CD8-positive, alpha-beta memory T cell (primary cell): ENCODE data around the gene PLXNB3. TPM values are rescaled to one million over a fixed set of nuclear protein-coding genes. Genes with fewer than 3 reads are reported as not detected.
A peak's percentile ranks its signal among the peaks of the same experiment; 100 is the strongest.

Experiments used
- CTCF ChIA-PET: fragments of 350-600 bp; sonication (Branson Sonifier 250); formaldehyde crosslinking; loops from one replicate; lab custom pipeline; 2021; ENCODE audit warnings: antibody characterized with exemption; lab: Charles Lee
- POLR2A ChIA-PET: fragments of 350-600 bp; sonication (Branson Sonifier 250); formaldehyde crosslinking; loops from one replicate; lab custom pipeline; 2021; ENCODE audit warnings: antibody characterized with exemption; lab: Charles Lee
- DNase-seq, 5 donors: peaks; one replicate each; pipeline versions ENCODE4 v3.0.0 to v3.0.0-alpha.2; 2020 to 2022; ENCODE audit warnings: mixed read lengths in 1 of 5
- H3K27ac ChIP-seq: one replicate; pipeline ENCODE4 v1.7.0; 2013; ENCODE audit warnings: low read depth, mild to moderate bottlenecking, low read length, moderate library complexity
- H3K27me3 ChIP-seq: 2 replicates; pipeline ENCODE4 v1.7.0; 2013; ENCODE audit warnings: low read length, mild to moderate bottlenecking; ENCODE audit not compliant: insufficient read depth, poor library complexity, severe bottlenecking
- H3K36me3 ChIP-seq: 2 replicates; pipeline ENCODE4 v1.7.0; 2013; ENCODE audit warnings: mild to moderate bottlenecking, low read length, moderate library complexity; ENCODE audit not compliant: insufficient read depth
- H3K4me1 ChIP-seq: 2 replicates; pipeline ENCODE4 v1.7.0; 2013; ENCODE audit warnings: mild to moderate bottlenecking, low read length, moderate library complexity; ENCODE audit not compliant: insufficient read depth
- H3K4me3 ChIP-seq: 2 replicates; pipeline ENCODE4 v1.7.0; 2013; ENCODE audit warnings: mild to moderate bottlenecking, low read length
- H3K9me3 ChIP-seq: 2 replicates; pipeline ENCODE4 v1.7.0; 2013; ENCODE audit warnings: mild to moderate bottlenecking, low read length
- H3K27ac Mint-ChIP-seq, 8 donors: one replicate each; pipeline ENCODE4 v1.8.0; 2020 to 2021; ENCODE audit warnings: mixed read lengths in 8 of 8, mild to moderate bottlenecking in 6 of 8, inconsistent platforms in 3 of 8, moderate library complexity in 3 of 8
- H3K27me3 Mint-ChIP-seq, 2 donors: one replicate each; pipeline ENCODE4 v1.8.0; 2020 to 2021; ENCODE audit warnings: mixed read lengths in 2 of 2, mild to moderate bottlenecking in 1 of 2, moderate library complexity in 1 of 2
- H3K36me3 Mint-ChIP-seq, 3 donors: one replicate each; pipeline ENCODE4 v1.8.0; 2020 to 2021; ENCODE audit warnings: mixed read lengths in 3 of 3, inconsistent platforms in 1 of 3, mild to moderate bottlenecking in 1 of 3
- H3K4me1 Mint-ChIP-seq, 3 donors: one replicate each; pipeline ENCODE4 v1.8.0; 2020 to 2021; ENCODE audit warnings: mixed read lengths in 3 of 3, inconsistent platforms in 1 of 3, mild to moderate bottlenecking in 1 of 3
- H3K4me3 Mint-ChIP-seq, 7 donors: one replicate each; pipeline ENCODE4 v1.8.0; 2020 to 2021; ENCODE audit warnings: mixed read lengths in 7 of 7, mild to moderate bottlenecking in 6 of 7, moderate library complexity in 4 of 7, inconsistent platforms in 2 of 7
- H3K9me3 Mint-ChIP-seq, 5 donors: one replicate each; pipeline ENCODE4 v1.8.0; 2020 to 2022; ENCODE audit warnings: mixed read lengths in 5 of 5, mild to moderate bottlenecking in 3 of 5, moderate library complexity in 2 of 5, inconsistent platforms in 1 of 5
- polyA plus RNA-seq: library from polyadenylated mRNA; unstranded; fragments of 300-500 nt; fragmentation: Illumina TruSeq; gene quantifications from one replicate; pipeline ENCODE4 v1.2.3, GENCODE V29; 2021
- total RNA-seq, 2 experiments: library from RNA; stranded (reverse); gene quantifications; one replicate each; pipeline ENCODE4 v1.2.3, GENCODE V29; 2021

The PLXNB3 gene
- total and polyA plus RNA-seq, 3 experiments from 2014 or later, result 0.51 to 0.57 TPM; not detected in 1

GRCh38 chrX:153803211-153804099 lies 39.4 kb downstream of the PLXNB3 start:
- Mint-ChIP-seq H3K4me1 (no peaks in the 10 kb centered on the region), H3K9me3 (no peaks in the 10 kb centered on the region), H3K4me3 (no peak overlapping the region), H3K27me3 (peaks cover 0 to 7% of the 10 kb centered on the region in 2 donors), H3K36me3 (peaks cover 0 to 11% (median 0%) of the 10 kb centered on the region in 3 donors), H3K27ac (no peak overlapping the region)
- no peaks in the 10 kb centered on the region for H3K36me3 ChIP-seq
- H3K4me3 ChIP-seq, result no peak overlapping the region
- no peaks in the 10 kb centered on the region for H3K27me3 ChIP-seq
- no peaks in the 10 kb centered on the region for H3K4me1 ChIP-seq
- no peak for DNase-seq
- ChIA-PET POLR2A (no interaction called here), CTCF (no interaction called here)
- no peak overlapping the region for H3K27ac ChIP-seq
- no peaks in the 10 kb centered on the region for H3K9me3 ChIP-seq

GRCh38 chrX:153804100-153804595 lies 40.1 kb downstream of the PLXNB3 start:
- CTCF ChIA-PET, result no interaction called here
- POLR2A ChIA-PET, result no interaction called here
- H3K27me3 Mint-ChIP-seq, result peaks cover 0 to 5% of the 10 kb centered on the region in 2 donors
- Histone ChIP-seq H3K27ac (no peak overlapping the region), H3K4me3 (no peak overlapping the region), H3K36me3 (no peaks in the 10 kb centered on the region), H3K9me3 (no peaks in the 10 kb centered on the region), H3K4me1 (no peaks in the 10 kb centered on the region), H3K27me3 (no peaks in the 10 kb centered on the region)
- H3K36me3 Mint-ChIP-seq, result peaks cover 0 to 4% (median 0%) of the 10 kb centered on the region in 3 donors
- H3K4me3 Mint-ChIP-seq, result no peak overlapping the region
- DNase-seq, result no peak
- H3K4me1 Mint-ChIP-seq, result peaks cover 0 to 2% (median 0%) of the 10 kb centered on the region in 3 donors
- no peaks in the 10 kb centered on the region for H3K9me3 Mint-ChIP-seq
- no peak overlapping the region for H3K27ac Mint-ChIP-seq

- H3K4me1 ChIP-seq, result no peaks in the 10 kb centered on the region
- Mint-ChIP-seq H3K4me3 (no peak overlapping the region), H3K36me3 (peaks cover 0 to 1% (median 0%) of the 10 kb centered on the region in 3 donors), H3K27me3 (peaks cover 0 to 4% of the 10 kb centered on the region in 2 donors), H3K27ac (no peak overlapping the region), H3K9me3 (no peaks in the 10 kb centered on the region), H3K4me1 (peaks cover 0 to 2% (median 0%) of the 10 kb centered on the region in 3 donors)
- DNase-seq, result no peak
- no peaks in the 10 kb centered on the region for H3K27me3 ChIP-seq
- CTCF ChIA-PET, result no interaction called here
- no peaks in the 10 kb centered on the region for H3K9me3 ChIP-seq
- H3K27ac ChIP-seq, result no peak overlapping the region
- POLR2A ChIA-PET, result no interaction called here
- no peak overlapping the region for H3K4me3 ChIP-seq
- H3K36me3 ChIP-seq, result no peaks in the 10 kb centered on the region
Observed at GRCh38 chrX:153804621-153805020, 40.6 kb downstream of the PLXNB3 start.

- ChIA-PET CTCF (interaction anchor here (1.1 kb wide), 1 partner anchor 41 kb away, joined by 3 read pairs; the partner anchor contains the start of gene PLXNB3), POLR2A (no interaction called here)
- peaks cover 0 to 6% of the 10 kb centered on the region in 2 donors for H3K27me3 Mint-ChIP-seq
Observed at GRCh38 chrX:153805436-153805835, 41.4 kb downstream of the PLXNB3 start.

GRCh38 chrX:153806999-153807575 lies 43.0 kb downstream of the PLXNB3 start:
- H3K4me1 ChIP-seq, result no peaks in the 10 kb centered on the region
- H3K27ac ChIP-seq, result no peak overlapping the region
- no peaks in the 10 kb centered on the region for H3K9me3 Mint-ChIP-seq
- CTCF ChIA-PET, result interaction anchor here (0.6 kb wide), 1 partner anchor 115 kb away, joined by 3 read pairs; no protein-coding TSS in a partner anchor
- H3K27ac Mint-ChIP-seq, result no peak overlapping the region
- H3K4me3 ChIP-seq, result no peak overlapping the region
- peaks cover 0 to 1% (median 0%) of the 10 kb centered on the region in 3 donors for H3K36me3 Mint-ChIP-seq
- no peaks in the 10 kb centered on the region for H3K27me3 ChIP-seq
- POLR2A ChIA-PET, result no interaction called here
- H3K4me1 Mint-ChIP-seq, result peaks cover 0 to 2% (median 0%) of the 10 kb centered on the region in 3 donors
- DNase-seq, result no peak
- no peaks in the 10 kb centered on the region for H3K36me3 ChIP-seq
- H3K9me3 ChIP-seq, result no peaks in the 10 kb centered on the region
- no peak overlapping the region for H3K4me3 Mint-ChIP-seq
- H3K27me3 Mint-ChIP-seq, result peaks cover 0 to 3% of the 10 kb centered on the region in 2 donors

More at GRCh38 chrX:153805436-153805835, 41.4 kb downstream of the PLXNB3 start:
- Mint-ChIP-seq H3K4me1 (peaks cover 0 to 2% (median 0%) of the 10 kb centered on the region in 3 donors), H3K9me3 (no peaks in the 10 kb centered on the region), H3K27ac (no peak overlapping the region), H3K36me3 (peaks cover 0 to 1% (median 0%) of the 10 kb centered on the region in 3 donors), H3K4me3 (no peak overlapping the region)
- Histone ChIP-seq H3K4me3 (no peak overlapping the region), H3K36me3 (no peaks in the 10 kb centered on the region), H3K4me1 (no peaks in the 10 kb centered on the region), H3K27ac (no peak overlapping the region), H3K27me3 (no peaks in the 10 kb centered on the region), H3K9me3 (no peaks in the 10 kb centered on the region)
- no peak for DNase-seq

- Mint-ChIP-seq H3K27ac (peak overlapping the region in 2 of 8 donors; percentile 56 to 98), H3K9me3 (no peaks in the 10 kb centered on the region), H3K27me3 (peaks cover 0 to 5% of the 10 kb centered on the region in 2 donors), H3K36me3 (peaks cover 0 to 1% (median 0%) of the 10 kb centered on the region in 3 donors), H3K4me1 (peaks cover 0 to 2% (median 2%) of the 10 kb centered on the region in 3 donors), H3K4me3 (peak overlapping the region in 1 of 7 donors; percentile 52)
- no peaks in the 10 kb centered on the region for H3K36me3 ChIP-seq
- H3K27ac ChIP-seq, result no peak overlapping the region
- no peaks in the 10 kb centered on the region for H3K27me3 ChIP-seq
- DNase-seq, result no peak
- POLR2A ChIA-PET, result no interaction called here
- H3K9me3 ChIP-seq, result no peaks in the 10 kb centered on the region
- CTCF ChIA-PET, result no interaction called here
- no peak overlapping the region for H3K4me3 ChIP-seq
- H3K4me1 ChIP-seq, result no peaks in the 10 kb centered on the region
Observed at GRCh38 chrX:153807976-153808375, 43.9 kb downstream of the PLXNB3 start.

GRCh38 chrX:153812220-153812619 lies 48.2 kb downstream of the PLXNB3 start:
- no peak overlapping the region for H3K4me3 ChIP-seq
- no peak for DNase-seq
- no peaks in the 10 kb centered on the region for H3K36me3 ChIP-seq
- H3K27me3 ChIP-seq, result no peaks in the 10 kb centered on the region
- ChIA-PET POLR2A (no interaction called here), CTCF (interaction anchor here (2.2 kb wide), 1 partner anchor 135 kb away, joined by 5 read pairs; no protein-coding TSS in a partner anchor)
- H3K27ac ChIP-seq, result no peak overlapping the region
- Mint-ChIP-seq H3K27ac (no peak overlapping the region), H3K4me1 (peaks cover 18 to 26% (median 19%) of the 10 kb centered on the region in 3 donors), H3K9me3 (no peaks in the 10 kb centered on the region), H3K4me3 (no peak overlapping the region), H3K36me3 (peaks cover 0 to 1% (median 0%) of the 10 kb centered on the region in 3 donors), H3K27me3 (peaks cover 0 to 15% of the 10 kb centered on the region in 2 donors)
- H3K9me3 ChIP-seq, result no peaks in the 10 kb centered on the region
- H3K4me1 ChIP-seq, result peaks cover 10% of the 10 kb centered on the region
